ENCODE data around the gene ST8SIA6. TPM values are rescaled to one million over a fixed set of nuclear protein-coding genes. Genes with fewer than 3 reads are reported as not detected.
"Not testable (repeated sequence)": the region's sequence is repeated elsewhere in the genome, so short reads cannot be mapped to it uniquely, and the experiment has no call there.

The ST8SIA6 gene
- total RNA-seq, 1 donor from 2014 or later, result 0.53 TPM

- no peaks in the 10 kb centered on the region for H3K36me3 ChIP-seq (ENCODE audit: control insufficient read depth, insufficient read depth, low read length)
Measured at GRCh38 chr10:17326377-17326776, 128.0 kb downstream of the ST8SIA6 start.

GRCh38 chr10:17321957-17322356 is 132.4 kb downstream of the ST8SIA6 start:
- not testable (repeated sequence) for FAIRE-seq; DNase-seq (ENCODE audit: low read depth)

More at GRCh38 chr10:17326377-17326776, 128.0 kb downstream of the ST8SIA6 start:
- TF ChIP-seq CTCF (IDR thresholded peaks at IDR 0.05; ENCODE audit: insufficient read depth, low read length, severe bottlenecking), result no peak
- DNase-seq (ENCODE audit: low read depth), result no peak
- H3K27me3 ChIP-seq (ENCODE audit: control insufficient read depth, insufficient read depth, low read length), result no peaks in the 10 kb centered on the region
- no peak for FAIRE-seq
- H3K4me3 ChIP-seq (ENCODE audit: low read depth, low read length), result no peak overlapping the region

GRCh38 chr10:17316488-17317170 is 137.8 kb downstream of the ST8SIA6 start:
- Histone ChIP-seq H3K36me3 (ENCODE audit: control insufficient read depth, insufficient read depth, low read length) (no peaks in the 10 kb centered on the region), H3K4me3 (ENCODE audit: low read depth, low read length) (no peak overlapping the region), H3K27me3 (ENCODE audit: control insufficient read depth, insufficient read depth, low read length) (no peaks in the 10 kb centered on the region)
- DNase-seq (ENCODE audit: low read depth) (no peak), FAIRE-seq (no peak)
- no peak for TF ChIP-seq CTCF (IDR thresholded peaks at IDR 0.05; ENCODE audit: insufficient read depth, low read length, severe bottlenecking)

More at GRCh38 chr10:17321957-17322356, 132.4 kb downstream of the ST8SIA6 start:
- H3K27me3 ChIP-seq (ENCODE audit: control insufficient read depth, insufficient read depth, low read length); H3K4me3 ChIP-seq (ENCODE audit: low read depth, low read length); H3K36me3 ChIP-seq (ENCODE audit: control insufficient read depth, insufficient read depth, low read length): not testable (repeated sequence)

- no peak for FAIRE-seq
- Histone ChIP-seq H3K36me3 (ENCODE audit: control insufficient read depth, insufficient read depth, low read length) (no peaks in the 10 kb centered on the region), H3K4me3 (ENCODE audit: low read depth, low read length) (no peak overlapping the region), H3K27me3 (ENCODE audit: control insufficient read depth, insufficient read depth, low read length) (no peaks in the 10 kb centered on the region)
- TF ChIP-seq CTCF (IDR thresholded peaks at IDR 0.05; ENCODE audit: insufficient read depth, low read length, severe bottlenecking), result no peak
- no peak for DNase-seq (ENCODE audit: low read depth)
Measured at GRCh38 chr10:17309435-17309834, 145.0 kb downstream of the ST8SIA6 start.

- TF ChIP-seq CTCF (IDR thresholded peaks at IDR 0.05; ENCODE audit: insufficient read depth, low read length, severe bottlenecking), result no peak
- H3K27me3 ChIP-seq (ENCODE audit: control insufficient read depth, insufficient read depth, low read length), result no peaks in the 10 kb centered on the region
- DNase-seq (ENCODE audit: low read depth) (no peak), FAIRE-seq (no peak)
- no peaks in the 10 kb centered on the region for H3K36me3 ChIP-seq (ENCODE audit: control insufficient read depth, insufficient read depth, low read length)
- no peak overlapping the region for H3K4me3 ChIP-seq (ENCODE audit: low read depth, low read length)
Measured at GRCh38 chr10:17307123-17307522, 147.3 kb downstream of the ST8SIA6 start.

- H3K36me3 ChIP-seq (ENCODE audit: control insufficient read depth, insufficient read depth, low read length), result no peaks in the 10 kb centered on the region
- TF ChIP-seq CTCF (IDR thresholded peaks at IDR 0.05; ENCODE audit: insufficient read depth, low read length, severe bottlenecking), result no peak
- no peaks in the 10 kb centered on the region for H3K27me3 ChIP-seq (ENCODE audit: control insufficient read depth, insufficient read depth, low read length)
- no peak overlapping the region for H3K4me3 ChIP-seq (ENCODE audit: low read depth, low read length)
- FAIRE-seq (no peak), DNase-seq (ENCODE audit: low read depth) (no peak)
Measured at GRCh38 chr10:17292375-17292774, 162.0 kb downstream of the ST8SIA6 start.

Measured in bronchial epithelial cell (primary cell).